ENCODE results near the gene CLCA2. TPM values are rescaled to one million over a fixed set of nuclear protein-coding genes. Genes with fewer than 3 reads are reported as not detected.

CLCA2 gene
- total RNA-seq, 1 experiment from 2014 or later = not detected

DNA sequence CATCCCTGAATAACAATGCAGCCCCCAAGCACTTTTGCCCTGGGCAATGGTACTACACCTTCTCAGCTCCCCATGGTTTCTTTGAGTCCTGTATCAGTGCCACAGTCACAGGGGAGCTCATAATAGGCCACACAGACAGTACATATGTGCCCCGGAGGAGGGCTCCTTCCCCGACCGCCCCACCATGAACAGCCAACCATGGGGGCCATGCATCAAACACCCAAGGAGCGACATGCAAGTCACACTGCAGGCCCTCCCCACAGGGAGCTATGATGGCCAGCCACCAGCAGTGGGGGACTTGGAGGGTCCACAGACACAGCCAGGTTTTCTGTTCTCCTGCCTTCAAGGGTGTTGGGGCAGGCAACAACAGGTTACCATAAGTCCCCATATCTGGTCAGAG, 13.1 kb upstream of the CLCA2 start:
- BruUV-seq (replicated peaks) = no TSS peak
- H3K27me3 ChIP-seq (ENCODE audit: control insufficient read depth, insufficient read depth, low read length) = peaks cover 8% of the 10 kb centered on the region; the same call in 1 of the 2 replicates
- ChIA-PET CTCF (no interaction called here), POLR2A (no interaction called here)
- no peak overlapping the region for H3K4me3 ChIP-seq (ENCODE audit: low read depth in 2 of 2, low read length in 2 of 2)
- H3K9me3 ChIP-seq (ENCODE audit: control insufficient read depth, insufficient read depth, low read depth, low read length) = no peaks in the 10 kb centered on the region
- DNase-seq (ENCODE audit: low read depth, low spot score) (no peak), ATAC-seq (no peak)
- H3K27ac ChIP-seq (ENCODE audit: low read length) = no peak overlapping the region
- no peaks in the 10 kb centered on the region for H3K4me1 ChIP-seq (ENCODE audit: control insufficient read depth, insufficient read depth, low read length)
- TF ChIP-seq, protein P1, sequence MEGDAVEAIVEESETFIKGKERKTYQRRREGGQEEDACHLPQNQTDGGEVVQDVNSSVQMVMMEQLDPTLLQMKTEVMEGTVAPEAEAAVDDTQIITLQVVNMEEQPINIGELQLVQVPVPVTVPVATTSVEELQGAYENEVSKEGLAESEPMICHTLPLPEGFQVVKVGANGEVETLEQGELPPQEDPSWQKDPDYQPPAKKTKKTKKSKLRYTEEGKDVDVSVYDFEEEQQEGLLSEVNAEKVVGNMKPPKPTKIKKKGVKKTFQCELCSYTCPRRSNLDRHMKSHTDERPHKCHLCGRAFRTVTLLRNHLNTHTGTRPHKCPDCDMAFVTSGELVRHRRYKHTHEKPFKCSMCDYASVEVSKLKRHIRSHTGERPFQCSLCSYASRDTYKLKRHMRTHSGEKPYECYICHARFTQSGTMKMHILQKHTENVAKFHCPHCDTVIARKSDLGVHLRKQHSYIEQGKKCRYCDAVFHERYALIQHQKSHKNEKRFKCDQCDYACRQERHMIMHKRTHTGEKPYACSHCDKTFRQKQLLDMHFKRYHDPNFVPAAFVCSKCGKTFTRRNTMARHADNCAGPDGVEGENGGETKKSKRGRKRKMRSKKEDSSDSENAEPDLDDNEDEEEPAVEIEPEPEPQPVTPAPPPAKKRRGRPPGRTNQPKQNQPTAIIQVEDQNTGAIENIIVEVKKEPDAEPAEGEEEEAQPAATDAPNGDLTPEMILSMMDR (IDR thresholded peaks at IDR 0.05) = no peak
- TF ChIP-seq POLR2AphosphoS5 (IDR thresholded peaks at IDR 0.05; ENCODE audit: low read depth, low read length) (no peak), SIN3A (IDR thresholded peaks at IDR 0.05; ENCODE audit: borderline replicate concordance, insufficient read depth, low read depth, low read length) (no peak), TCF7L2 (IDR thresholded peaks at IDR 0.05; ENCODE audit: low read depth, low read length) (no peak)
- TF ChIP-seq, protein P2, sequence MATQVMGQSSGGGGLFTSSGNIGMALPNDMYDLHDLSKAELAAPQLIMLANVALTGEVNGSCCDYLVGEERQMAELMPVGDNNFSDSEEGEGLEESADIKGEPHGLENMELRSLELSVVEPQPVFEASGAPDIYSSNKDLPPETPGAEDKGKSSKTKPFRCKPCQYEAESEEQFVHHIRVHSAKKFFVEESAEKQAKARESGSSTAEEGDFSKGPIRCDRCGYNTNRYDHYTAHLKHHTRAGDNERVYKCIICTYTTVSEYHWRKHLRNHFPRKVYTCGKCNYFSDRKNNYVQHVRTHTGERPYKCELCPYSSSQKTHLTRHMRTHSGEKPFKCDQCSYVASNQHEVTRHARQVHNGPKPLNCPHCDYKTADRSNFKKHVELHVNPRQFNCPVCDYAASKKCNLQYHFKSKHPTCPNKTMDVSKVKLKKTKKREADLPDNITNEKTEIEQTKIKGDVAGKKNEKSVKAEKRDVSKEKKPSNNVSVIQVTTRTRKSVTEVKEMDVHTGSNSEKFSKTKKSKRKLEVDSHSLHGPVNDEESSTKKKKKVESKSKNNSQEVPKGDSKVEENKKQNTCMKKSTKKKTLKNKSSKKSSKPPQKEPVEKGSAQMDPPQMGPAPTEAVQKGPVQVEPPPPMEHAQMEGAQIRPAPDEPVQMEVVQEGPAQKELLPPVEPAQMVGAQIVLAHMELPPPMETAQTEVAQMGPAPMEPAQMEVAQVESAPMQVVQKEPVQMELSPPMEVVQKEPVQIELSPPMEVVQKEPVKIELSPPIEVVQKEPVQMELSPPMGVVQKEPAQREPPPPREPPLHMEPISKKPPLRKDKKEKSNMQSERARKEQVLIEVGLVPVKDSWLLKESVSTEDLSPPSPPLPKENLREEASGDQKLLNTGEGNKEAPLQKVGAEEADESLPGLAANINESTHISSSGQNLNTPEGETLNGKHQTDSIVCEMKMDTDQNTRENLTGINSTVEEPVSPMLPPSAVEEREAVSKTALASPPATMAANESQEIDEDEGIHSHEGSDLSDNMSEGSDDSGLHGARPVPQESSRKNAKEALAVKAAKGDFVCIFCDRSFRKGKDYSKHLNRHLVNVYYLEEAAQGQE (IDR thresholded peaks at IDR 0.05; ENCODE audit: insufficient read depth in 1 of 2, low read depth in 2 of 2, low read length in 1 of 2) = no peak
- in situ Hi-C loops (cut with HindIII; ENCODE audit: low pct_unique_long_range_greater_than_20kb, low sequenced_read_pairs) (no loop called here), intact Hi-C loops (cut with micrococcal nuclease; ENCODE audit: unreplicated experiment) (no loop called here)
- no peaks in the 10 kb centered on the region for H3K36me3 ChIP-seq (ENCODE audit: control insufficient read depth, insufficient read depth, low read length)

DNA sequence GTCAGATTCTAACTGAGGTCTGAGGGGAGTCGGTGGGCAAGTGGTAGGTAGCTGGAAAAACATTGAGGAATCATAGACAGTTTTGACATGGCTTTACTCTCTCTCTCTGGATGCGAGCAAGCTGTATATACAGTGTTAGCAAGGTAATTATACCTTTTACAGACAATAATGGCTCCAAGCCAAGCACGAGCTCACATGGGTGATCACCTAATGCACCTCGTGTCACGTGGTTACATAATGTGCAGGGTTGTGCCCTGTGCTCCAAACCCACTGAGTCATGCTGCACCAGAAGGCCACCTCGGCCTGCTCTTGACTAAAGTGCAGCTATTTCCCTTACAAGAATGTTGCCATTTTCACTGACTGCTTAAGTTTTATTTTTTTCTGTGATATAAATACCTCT, 7.6 kb upstream of the CLCA2 start:
- in situ Hi-C loops (cut with HindIII; ENCODE audit: low pct_unique_long_range_greater_than_20kb, low sequenced_read_pairs) (no loop called here), intact Hi-C loops (cut with micrococcal nuclease; ENCODE audit: unreplicated experiment) (no loop called here)
- Histone ChIP-seq H3K27me3 (ENCODE audit: control insufficient read depth, insufficient read depth, low read length) (peaks cover 19% of the 10 kb centered on the region; the same call in 1 of the 2 replicates), H3K36me3 (ENCODE audit: control insufficient read depth, insufficient read depth, low read length) (no peaks in the 10 kb centered on the region), H3K9me3 (ENCODE audit: control insufficient read depth, insufficient read depth, low read depth, low read length) (no peaks in the 10 kb centered on the region), H3K4me3 (ENCODE audit: low read depth in 2 of 2, low read length in 2 of 2) (no peak overlapping the region), H3K27ac (ENCODE audit: low read length) (no peak overlapping the region), H3K4me1 (ENCODE audit: control insufficient read depth, insufficient read depth, low read length) (no peaks in the 10 kb centered on the region)
- no peak for ATAC-seq
- BruUV-seq (replicated peaks) = no TSS peak
- ChIA-PET POLR2A (no interaction called here), CTCF (interaction anchor here (0.6 kb wide), 1 partner anchor 60 kb away, joined by 3 read pairs; no protein-coding TSS in a partner anchor)
- DNase-seq (ENCODE audit: low read depth, low spot score) = no peak
- TF ChIP-seq, protein P2 (IDR thresholded peaks at IDR 0.05; ENCODE audit: insufficient read depth in 1 of 2, low read depth in 2 of 2, low read length in 1 of 2) = no peak
- no peak for TF ChIP-seq SIN3A (IDR thresholded peaks at IDR 0.05; ENCODE audit: borderline replicate concordance, insufficient read depth, low read depth, low read length)
- TF ChIP-seq, protein P1 (IDR thresholded peaks at IDR 0.05) = no peak
- TF ChIP-seq POLR2AphosphoS5 (IDR thresholded peaks at IDR 0.05; ENCODE audit: low read depth, low read length) = no peak
- TF ChIP-seq TCF7L2 (IDR thresholded peaks at IDR 0.05; ENCODE audit: low read depth, low read length) = no peak

All from Panc1 (cell line).